H1 (cell line): ENCODE results near the gene ELF4. TPM values are rescaled to one million over a fixed set of nuclear protein-coding genes. Genes with fewer than 3 reads are reported as not detected.
"Not testable (repeated sequence)": the region's sequence is repeated elsewhere in the genome, so short reads cannot be mapped to it uniquely, and the experiment has no call there.

Experiments used
- CTCF ChIA-PET: fragments of 300-600 bp; sonication (Branson Sonifier 250); formaldehyde crosslinking; loops from one replicate; lab custom pipeline; 2021; ENCODE audit not compliant: partially characterized antibody; lab: Charles Lee
- POLR2A ChIA-PET: fragments of 300-600 bp; sonication (Branson Sonifier 250); formaldehyde crosslinking; loops from one replicate; lab custom pipeline; 2021; ENCODE audit warnings: inconsistent platforms; ENCODE audit not compliant: partially characterized antibody; lab: Charles Lee
- DNase-seq, 2 experiments: peaks; one replicate each; pipeline versions ENCODE4 v3.0.0 to v3.0.0-alpha.2; 2010 to 2022; ENCODE audit warnings: low spot score in 2 of 2, low read depth in 1 of 2, mixed read lengths in 1 of 2
- FAIRE-seq: peaks from 2 replicates; lab custom pipeline; 2011; peaks lifted over from hg19 to GRCh38; lab: Jason Lieb, UNC
- H2AFZ ChIP-seq: 2 replicates; pipeline ENCODE4 v1.8.1; 2012; ENCODE audit warnings: low read length, inconsistent platforms
- H2AK5ac ChIP-seq: 2 replicates; pipeline ENCODE4 v1.6.1; 2013; ENCODE audit warnings: low read depth, low read length
- H2BK120ac ChIP-seq: replicated peaks from 2 replicates; pipeline ENCODE3; 2013; ENCODE audit warnings: low read depth, low read length, inconsistent platforms
- H2BK12ac ChIP-seq: 2 replicates; pipeline ENCODE4 v1.6.1; 2013; ENCODE audit warnings: low read depth, low read length
- H2BK15ac ChIP-seq: 2 replicates; pipeline ENCODE4 v1.6.1; 2013; ENCODE audit warnings: low read length
- H2BK20ac ChIP-seq: 2 replicates; pipeline ENCODE4 v1.6.1; 2013; ENCODE audit warnings: low read length
- H2BK5ac ChIP-seq: 2 replicates; pipeline ENCODE4 v1.6.1; 2013; ENCODE audit warnings: low read depth, low read length
- H3K14ac ChIP-seq: 2 replicates; pipeline ENCODE4 v1.6.1; 2013; ENCODE audit warnings: inconsistent platforms; ENCODE audit not compliant: insufficient read length
- H3K18ac ChIP-seq: 2 replicates; pipeline ENCODE4 v1.6.1; 2013; ENCODE audit warnings: low read length; ENCODE audit errors: extremely low read depth
- H3K23ac ChIP-seq: 2 replicates; pipeline ENCODE4 v1.6.1; 2013; ENCODE audit warnings: inconsistent platforms; ENCODE audit not compliant: insufficient read length
- H3K23me2 ChIP-seq: 2 replicates; pipeline ENCODE4 v1.6.1; 2013; ENCODE audit warnings: low read depth, low read length
- H3K27ac ChIP-seq: 2 replicates; pipeline ENCODE4 v1.6.1; 2011; ENCODE audit warnings: low read depth, low read length, inconsistent platforms
- H3K27me3 ChIP-seq, 4 experiments: replicated peaks in 1 of 4; 1 replicate in 1 of 4; 2 replicates in 3 of 4; pipeline versions ENCODE4 v1.6.1 to v1.8.1; 2011 to 2013; ENCODE audit warnings: low read length in 3 of 4, mild to moderate bottlenecking in 3 of 4, inconsistent platforms in 2 of 4, mixed read lengths in 2 of 4, moderate library complexity in 1 of 4; ENCODE audit not compliant: control insufficient read depth in 3 of 4, insufficient read depth in 3 of 4; ENCODE audit errors: extremely low read depth in 1 of 4
- H3K36me3 ChIP-seq, 4 experiments: 2 replicates each; pipeline versions ENCODE4 v1.6.1 to v1.8.1; 2011 to 2013; ENCODE audit warnings: mild to moderate bottlenecking in 4 of 4, low read length in 3 of 4, moderate library complexity in 2 of 4, control low read depth in 1 of 4, inconsistent platforms in 1 of 4; ENCODE audit not compliant: insufficient read depth in 4 of 4, control insufficient read depth in 2 of 4
- H3K4ac ChIP-seq: replicated peaks from 2 replicates; pipeline ENCODE3; 2013; ENCODE audit warnings: low read length, low read depth, mixed read lengths, inconsistent platforms; ENCODE audit not compliant: insufficient read length
- H3K4me1 ChIP-seq, 4 experiments: replicated peaks in 1 of 4; 1 replicate in 1 of 4; 2 replicates in 3 of 4; pipeline versions ENCODE4 v1.6.1 to v1.8.1; 2011 to 2013; ENCODE audit warnings: low read length in 3 of 4, inconsistent platforms in 2 of 4, mixed read lengths in 1 of 4; ENCODE audit not compliant: insufficient read depth in 4 of 4, control insufficient read depth in 3 of 4
- H3K4me2 ChIP-seq, 2 experiments: 2 replicates each; pipeline versions ENCODE4 v1.6.1 to v1.8.1; 2011 to 2013; ENCODE audit warnings: low read depth in 2 of 2, low read length in 2 of 2, control low read depth in 1 of 2, inconsistent platforms in 1 of 2, mild to moderate bottlenecking in 1 of 2; ENCODE audit not compliant: insufficient read depth in 1 of 2
- H3K4me3 ChIP-seq, 4 experiments: fragments of 200-600, 300-600 bp in 1 of 4; sonication (generic), shearing (Covaris generic), sonication (Bioruptor Twin) in 1 of 4; 2 replicates each; pipeline versions ENCODE4 v1.5.1 to v1.8.1; 2011 to 2016; ENCODE audit warnings: low read length in 4 of 4, low read depth in 3 of 4, control low read depth in 2 of 4, inconsistent platforms in 2 of 4, mild to moderate bottlenecking in 2 of 4, mixed read lengths in 1 of 4, moderate library complexity in 1 of 4; ENCODE audit not compliant: insufficient read depth in 2 of 4; ENCODE audit errors: extremely low read depth in 1 of 4
- H3K56ac ChIP-seq: replicated peaks from 2 replicates; pipeline ENCODE3; 2013; ENCODE audit warnings: low read depth, mild to moderate bottlenecking, mixed read lengths, low read length, inconsistent platforms; ENCODE audit not compliant: insufficient read length
- H3K79me1 ChIP-seq: 2 replicates; pipeline ENCODE4 v1.6.1; 2013; ENCODE audit warnings: low read depth, low read length, control low read depth
- H3K79me2 ChIP-seq, 2 experiments: 2 replicates each; pipeline versions ENCODE4 v1.6.1 to v1.8.1; 2012 to 2013; ENCODE audit warnings: low read length in 2 of 2, mild to moderate bottlenecking in 2 of 2, inconsistent platforms in 1 of 2; ENCODE audit not compliant: insufficient read depth in 2 of 2, control insufficient read depth in 1 of 2
- H3K9ac ChIP-seq, 4 experiments: replicated peaks in 1 of 4; 1 replicate in 1 of 4; 2 replicates in 3 of 4; pipeline versions ENCODE4 v1.6.1 to v1.8.1; 2011 to 2013; ENCODE audit warnings: low read depth in 3 of 4, low read length in 3 of 4, control low read depth in 2 of 4, mild to moderate bottlenecking in 2 of 4, moderate library complexity in 2 of 4, inconsistent platforms in 1 of 4; ENCODE audit errors: extremely low read depth in 1 of 4
- H3K9me3 ChIP-seq, 2 experiments: 2 replicates each; pipeline versions ENCODE4 v1.6.1 to v1.8.1; 2012 to 2013; ENCODE audit warnings: mild to moderate bottlenecking in 2 of 2, moderate library complexity in 2 of 2, control low read depth in 1 of 2, inconsistent platforms in 1 of 2, low read depth in 1 of 2, low read length in 1 of 2, mixed read lengths in 1 of 2; ENCODE audit not compliant: insufficient read depth in 2 of 2
- H4K20me1 ChIP-seq, 2 experiments: replicated peaks in 1 of 2; 2 replicates each; pipeline versions ENCODE3 to v1.8.1; 2011 to 2013; ENCODE audit warnings: inconsistent platforms in 2 of 2, low read length in 2 of 2, mild to moderate bottlenecking in 1 of 2; ENCODE audit not compliant: insufficient read depth in 2 of 2, control insufficient read depth in 1 of 2
- H4K5ac ChIP-seq: 2 replicates; pipeline ENCODE4 v1.6.1; 2013; ENCODE audit warnings: low read length, low read depth, mixed read lengths, inconsistent platforms; ENCODE audit not compliant: insufficient read length
- H4K8ac ChIP-seq: 2 replicates; pipeline ENCODE4 v1.8.0; 2013; ENCODE audit warnings: mild to moderate bottlenecking, moderate library complexity, low read length, inconsistent platforms; ENCODE audit not compliant: insufficient read depth; ENCODE audit errors: extremely low read depth
- H4K91ac ChIP-seq: replicated peaks from 2 replicates; pipeline ENCODE3; 2013; ENCODE audit warnings: low read length, mixed read lengths, inconsistent platforms; ENCODE audit not compliant: insufficient read length
- WGBS, 2 experiments: shearing (Covaris generic) in 1 of 2; methylation state at CpG; one replicate each; pipeline versions ENCODE4 v1.1.6 to v1.1.7; 2013 to 2015; ENCODE audit warnings: low lambda C conversion rate in 2 of 2, mixed read lengths in 2 of 2, inconsistent platforms in 1 of 2, low coverage in 1 of 2, missing lambda C conversion rate in 1 of 2; ENCODE audit not compliant: insufficient replicate concordance in 2 of 2, insufficient coverage in 1 of 2, insufficient read length in 1 of 2; ENCODE audit errors: extremely low coverage in 1 of 2, missing lambda C conversion rate in 1 of 2; 5-methylcytosine and 5-hydroxymethylcytosine counted together
- polyA plus RNA-seq, 7 experiments: library from polyadenylated mRNA; depleted of rRNA in 3 of 7; stranded (reverse) in 5 of 7; unstranded in 2 of 7; fragments of >200 nt in 5 of 7; fragments of 200-250 nt in 2 of 7; gene quantifications; 1 replicate in 5 of 7; 2 replicates in 1 of 7; 4 replicates in 1 of 7; pipeline versions ENCODE4 v1.2.1 to v1.2.3, GENCODE V29; 2011 to 2013; ENCODE audit warnings: missing spikeins in 2 of 7, mixed read lengths in 2 of 7
- total RNA-seq: library from RNA; stranded (reverse); fragmentation: NEBNext Ultra II Directional; extraction: Animal tissue kit (Norgen Biotek cat#: 25700); gene quantifications from 2 replicates; pipeline ENCODE4 v1.2.1, GENCODE V29; 2021

The ELF4 gene
- total and polyA plus RNA-seq, 2 of the 8 experiments (the other 6 are each of a cell fraction or from before 2014, with no cell fraction given), result 1.8 to 2.0 TPM

GRCh38 chrX:130115119-130115885 is 5.0 kb upstream of the ELF4 start:
- H3K36me3 ChIP-seq, H3K4ac ChIP-seq, FAIRE-seq, H4K20me1 ChIP-seq, POLR2A ChIA-PET, H4K5ac ChIP-seq, H3K79me2 ChIP-seq, H3K4me2 ChIP-seq, H2BK12ac ChIP-seq, H3K23me2 ChIP-seq, H4K91ac ChIP-seq, H3K23ac ChIP-seq, H2BK120ac ChIP-seq, H3K4me3 ChIP-seq, H3K4me1 ChIP-seq, H2AK5ac ChIP-seq, H3K27ac ChIP-seq, H2BK15ac ChIP-seq, H3K56ac ChIP-seq, H3K18ac ChIP-seq, H2BK5ac ChIP-seq, H3K14ac ChIP-seq, H2BK20ac ChIP-seq, H3K9ac ChIP-seq, DNase-seq, H3K9me3 ChIP-seq, H2AFZ ChIP-seq, H3K79me1 ChIP-seq, H4K8ac ChIP-seq: not testable (repeated sequence)
- peaks cover 7 to 22% (median 16%) of the 10 kb centered on the region in 4 experiments for H3K27me3 ChIP-seq
- 87% methylated on average over 8 of the region's 10 CpGs; no CpG with 5 or more reads in 1 of the 2 experiments for WGBS, 2 experiments
- CTCF ChIA-PET, result interaction anchor here (0.8 to 1.1 kb wide), 2 partner anchors 10 to 35 kb away, joined by 3 read pairs; no protein-coding TSS in a partner anchor
